Brain pericyte (primary cell): Measurements from ENCODE around the gene PKIG.

Experiments used
- DNase-seq: peaks from one replicate; pipeline ENCODE4 v3.0.0-alpha.2; 2012; ENCODE audit warnings: low read depth, low spot score

The PKIG gene

DNA sequence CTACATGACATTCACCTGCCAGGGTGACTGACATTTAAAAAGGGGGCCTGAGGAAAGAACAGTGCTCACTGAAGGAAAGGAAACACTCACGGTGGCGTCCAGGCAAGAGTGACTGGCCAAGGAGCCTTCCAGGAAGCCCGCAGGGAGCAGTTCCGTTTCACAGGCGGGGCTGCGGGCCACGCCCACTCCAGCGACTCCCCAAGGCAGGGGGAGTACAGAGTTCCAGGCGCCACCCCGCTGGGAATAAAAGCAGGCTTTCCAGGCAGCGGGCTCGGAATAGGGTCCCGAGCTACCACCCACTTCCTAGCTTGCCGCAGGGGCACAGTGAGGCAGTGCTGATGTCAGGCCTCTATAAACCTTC lies 34.2 kb downstream of the PKIG start:
- DNase-seq = no peak

DNA sequence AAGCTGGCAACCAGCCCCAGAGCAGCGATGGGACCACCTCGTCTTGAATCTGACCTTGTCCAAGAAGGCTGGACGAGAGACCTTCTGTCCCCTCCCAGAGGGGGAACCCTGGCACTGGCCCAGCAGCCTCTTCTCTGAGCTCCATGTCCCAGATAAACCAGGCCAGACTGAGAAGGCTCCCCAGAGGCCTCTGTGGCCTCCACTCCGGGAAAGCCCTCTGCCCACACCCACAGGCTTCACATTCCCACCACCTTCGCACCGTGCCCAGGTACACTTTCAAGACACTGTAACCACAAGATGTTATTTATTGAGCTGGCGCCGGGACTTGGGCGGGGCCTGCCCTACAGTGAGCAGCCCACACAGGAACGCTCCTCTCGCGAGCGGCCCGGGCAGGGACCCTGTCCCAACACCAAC lies 35.9 kb downstream of the PKIG start:
- no peak for DNase-seq

DNA sequence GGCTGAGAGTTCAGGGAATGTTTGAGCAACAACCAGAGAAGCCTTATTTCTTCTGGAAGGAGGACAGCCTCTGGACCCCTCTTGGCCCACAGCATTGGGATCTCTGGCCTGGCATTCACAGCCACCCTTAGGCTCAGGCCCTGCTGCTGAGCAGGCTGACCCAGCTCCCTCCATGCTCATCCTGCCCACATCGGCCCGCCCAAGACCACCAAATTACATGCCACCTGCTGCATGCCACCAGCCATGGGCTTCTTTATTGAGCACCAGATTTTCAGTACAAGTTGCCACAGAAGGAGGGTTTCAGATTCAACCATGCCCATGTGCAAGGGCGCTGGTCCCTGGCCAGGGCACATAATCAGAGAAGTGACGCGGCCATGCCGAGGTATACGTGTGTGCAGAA lies 36.9 kb downstream of the PKIG start:
- DNase-seq = no peak

DNA sequence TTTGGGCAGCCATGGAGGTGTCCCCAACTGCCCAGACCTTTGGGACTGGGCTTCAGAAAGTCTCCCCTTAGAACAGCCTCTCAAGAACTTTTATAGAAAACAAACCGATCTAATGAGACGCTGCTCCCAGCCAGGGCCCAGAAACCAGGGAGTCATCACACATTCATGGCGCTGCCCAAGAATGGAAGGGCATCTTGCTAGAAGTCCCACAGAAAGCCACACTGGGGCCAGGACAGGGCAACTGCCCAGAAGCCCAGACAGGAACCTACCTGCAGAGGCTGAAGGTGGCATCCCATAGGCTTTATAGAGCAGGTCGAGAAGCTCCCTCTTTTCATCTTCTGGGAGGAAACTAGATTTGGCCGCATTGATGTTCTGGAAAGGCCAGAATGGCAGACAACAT lies 37.7 kb downstream of the PKIG start:
- no peak for DNase-seq

DNA sequence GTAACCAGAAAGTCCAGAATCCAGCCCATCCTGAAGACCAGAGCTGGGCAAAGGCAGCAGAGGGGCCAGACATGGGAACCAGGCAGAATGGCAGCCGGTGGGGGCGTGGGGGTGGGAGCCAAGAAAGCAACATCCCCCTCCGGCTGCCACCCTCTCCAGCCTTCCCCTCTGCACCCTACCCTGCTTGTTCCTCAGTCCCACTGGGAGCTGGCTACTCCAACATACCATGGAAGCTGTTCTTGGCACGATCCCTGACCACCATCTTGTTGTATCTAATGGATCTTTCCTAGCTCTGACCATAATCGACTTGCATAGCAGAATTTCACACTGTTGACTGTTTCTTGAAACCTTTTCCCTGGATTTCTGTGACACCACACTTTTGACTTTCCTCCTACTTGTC lies 38.9 kb downstream of the PKIG start:
- DNase-seq = no peak

DNA sequence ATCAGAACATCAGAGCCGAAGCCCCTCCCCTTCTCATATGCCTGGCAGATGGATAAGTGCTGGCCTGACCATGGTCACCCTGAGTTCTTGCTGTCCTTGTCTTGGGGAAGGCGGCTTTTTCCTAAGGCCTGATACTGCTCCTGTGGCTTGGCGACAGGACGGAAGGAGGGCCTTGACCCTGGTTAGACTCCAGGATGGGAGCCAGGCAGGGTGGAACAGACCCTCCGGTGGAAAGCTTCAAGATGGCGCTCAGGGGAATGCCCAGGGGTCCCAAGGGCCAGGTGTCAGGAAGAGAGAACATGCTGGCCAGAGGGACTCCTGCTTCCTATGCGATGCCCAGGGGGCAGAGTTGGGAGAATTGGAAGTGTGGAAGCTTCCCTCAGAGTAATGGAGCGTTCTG lies 39.6 kb downstream of the PKIG start:
- DNase-seq = no peak

DNA sequence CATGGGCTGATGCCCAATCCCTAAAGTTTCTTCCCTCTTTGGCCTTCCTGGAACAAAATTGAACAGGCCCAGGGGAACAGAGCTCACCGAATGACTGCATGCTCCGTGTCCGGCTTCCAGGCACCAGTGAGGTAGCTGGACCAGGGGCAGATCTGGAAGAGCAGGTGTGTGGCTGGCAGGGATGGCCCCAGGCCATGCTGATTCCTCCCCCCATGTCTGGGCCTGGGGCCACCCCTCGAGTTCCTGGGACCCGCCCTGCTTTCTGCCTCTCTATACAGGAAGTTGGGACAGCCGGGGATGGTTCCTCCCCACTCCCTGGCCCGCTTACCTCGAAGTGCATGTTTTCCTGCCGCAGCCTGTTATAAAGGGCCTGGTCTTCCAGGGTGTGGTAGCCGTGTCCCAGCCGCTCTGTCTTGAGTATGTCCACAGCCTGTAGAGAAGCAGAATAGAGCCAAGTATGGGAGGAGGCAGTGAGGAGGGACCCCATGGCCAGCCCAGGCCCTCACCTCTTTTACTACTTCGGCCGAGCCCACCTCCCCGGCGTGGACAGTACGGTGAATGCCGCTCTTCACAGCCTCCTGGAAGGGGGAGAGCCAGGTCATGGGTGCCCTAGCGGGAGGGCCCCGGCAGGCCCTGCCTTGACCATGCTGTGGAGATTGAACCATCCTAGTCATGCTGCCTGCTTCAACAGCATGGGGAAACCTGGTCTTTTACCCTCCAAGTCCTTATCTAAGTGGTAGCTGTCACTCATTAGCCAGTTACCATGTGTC lies 40.3 kb downstream of the PKIG start:
- DNase-seq = no peak

DNA sequence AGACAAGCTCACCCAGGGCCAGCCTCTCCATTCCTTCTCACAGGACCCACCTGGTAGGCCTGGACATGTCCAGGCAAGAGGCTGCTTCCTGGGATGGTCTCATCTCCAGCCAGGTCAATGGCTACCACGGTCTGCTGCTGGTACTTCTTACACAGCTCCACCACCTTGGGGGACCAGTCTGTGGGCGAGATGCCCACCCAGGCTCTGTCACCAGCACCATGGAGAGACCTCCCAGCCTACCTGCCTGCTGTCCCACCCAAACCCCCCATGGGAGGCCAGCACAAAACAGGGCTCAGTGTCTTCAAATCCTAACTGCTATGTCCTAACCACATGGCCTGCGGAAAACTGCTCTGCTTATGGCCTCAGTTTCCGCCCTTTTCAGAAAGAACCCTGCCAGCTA lies 41.8 kb downstream of the PKIG start:
- no peak for DNase-seq

DNA sequence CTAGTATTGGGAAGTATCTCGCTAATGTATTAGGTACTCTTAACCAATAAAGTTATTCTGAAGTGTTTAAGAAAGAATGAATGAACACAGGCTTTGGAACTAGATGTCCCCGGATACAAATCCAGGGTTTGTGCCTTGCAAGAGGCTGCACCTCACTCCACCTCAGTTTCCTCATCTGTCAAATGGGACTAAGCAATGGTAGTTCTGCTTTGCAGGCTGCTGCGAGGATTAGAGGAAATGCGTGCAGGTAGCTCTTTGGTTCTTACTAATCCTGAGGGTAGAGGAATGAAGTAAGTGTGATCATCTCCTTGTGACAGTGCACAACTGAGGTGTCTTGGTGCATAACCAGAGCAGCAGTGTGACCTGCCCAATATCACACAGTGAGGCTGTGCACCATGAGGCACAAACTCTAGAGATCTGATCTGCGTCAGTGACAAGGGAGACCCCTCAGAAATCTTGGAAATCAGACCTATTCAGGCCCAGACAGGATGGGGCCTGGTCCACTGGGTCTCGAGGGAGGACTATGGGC lies 42.4 kb downstream of the PKIG start:
- DNase-seq = no peak

DNA sequence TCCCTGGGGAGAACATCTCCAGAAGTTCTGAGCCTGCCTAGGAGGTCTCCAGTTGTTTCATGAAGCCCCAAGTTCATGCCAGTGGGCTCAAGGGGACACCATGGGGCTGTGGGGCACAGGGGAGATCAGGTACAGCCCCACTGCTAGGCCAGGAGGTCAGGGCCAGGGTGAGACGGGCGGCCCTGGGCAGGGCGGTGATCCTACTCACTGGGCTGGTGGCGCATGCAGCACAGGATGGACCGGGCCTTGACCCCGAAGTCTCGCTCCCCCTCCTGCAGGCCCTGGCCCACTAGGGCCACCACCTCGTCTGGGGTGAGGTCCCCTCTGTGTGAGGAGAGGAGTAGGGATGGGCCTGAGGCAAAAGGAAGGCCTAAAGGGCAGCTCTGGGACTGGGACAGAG lies 43.0 kb downstream of the PKIG start:
- no peak for DNase-seq

DNA sequence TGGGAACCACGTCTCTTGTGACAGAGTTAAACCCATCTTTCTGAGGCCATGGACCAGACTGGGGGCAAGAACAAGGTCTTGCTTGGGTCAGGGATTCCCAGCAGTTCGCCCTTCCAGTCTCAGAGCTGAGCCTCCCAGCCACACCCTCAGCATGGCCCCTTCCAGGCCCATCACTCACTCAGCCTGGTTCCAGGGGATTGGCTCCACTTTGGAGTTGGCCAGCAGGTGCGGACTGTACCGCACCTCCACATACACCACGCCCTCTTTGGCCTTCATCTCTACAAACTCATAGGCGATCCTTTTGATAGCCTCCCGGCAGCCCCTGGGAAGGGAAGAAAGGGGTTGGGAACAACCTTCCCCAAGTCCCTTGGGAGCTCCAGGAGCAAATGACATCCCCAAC lies 43.9 kb downstream of the PKIG start:
- no peak for DNase-seq

DNA sequence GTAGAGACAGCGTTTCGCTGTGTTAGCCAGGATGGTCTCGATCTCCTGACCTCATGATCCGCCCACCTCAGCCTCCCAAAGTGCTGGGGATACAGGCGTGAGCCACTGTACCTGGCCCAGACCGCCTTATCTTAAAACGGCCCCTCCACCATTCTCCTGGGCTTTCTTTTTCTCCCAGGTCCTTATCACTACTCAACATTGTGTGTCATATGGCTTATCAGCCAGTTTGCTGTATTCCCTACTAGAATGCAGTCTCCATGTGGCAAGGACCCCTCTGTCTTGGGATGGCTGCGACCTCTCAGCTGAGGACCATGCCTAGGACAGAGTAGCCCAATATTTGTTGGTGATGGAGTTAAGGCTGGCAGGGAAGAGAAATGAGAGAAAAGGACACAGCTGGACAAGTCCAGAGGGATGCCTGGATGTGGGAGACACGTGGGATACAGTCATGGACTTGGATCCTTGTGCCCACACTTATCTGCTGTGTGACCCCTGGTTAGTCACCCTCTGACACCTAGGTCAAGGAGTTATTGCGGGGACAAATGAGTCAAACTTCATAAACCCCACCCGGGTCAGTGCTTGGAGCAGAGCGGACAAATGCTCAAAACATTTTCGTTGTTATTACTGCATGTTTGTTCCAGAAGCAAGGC lies 45.1 kb downstream of the PKIG start:
- no peak for DNase-seq

DNA sequence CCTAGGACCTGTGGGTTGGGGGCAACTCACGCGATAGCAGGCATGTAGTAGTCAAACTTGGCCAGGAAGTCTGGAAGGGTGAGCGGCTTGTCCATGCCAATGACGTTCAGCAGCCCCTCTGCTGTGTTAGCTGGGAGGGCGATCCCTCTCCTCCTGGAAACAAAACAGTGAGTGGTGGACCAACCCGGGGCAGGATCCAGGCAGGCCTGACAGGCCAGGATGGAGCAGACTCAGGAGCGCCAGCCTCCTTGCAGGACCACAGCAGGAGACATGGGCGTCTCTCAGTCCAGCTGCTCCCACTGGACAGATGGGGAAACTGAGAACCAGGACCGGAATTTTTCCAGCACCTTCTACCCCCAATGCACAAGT lies 46.6 kb downstream of the PKIG start:
- no peak for DNase-seq

DNA sequence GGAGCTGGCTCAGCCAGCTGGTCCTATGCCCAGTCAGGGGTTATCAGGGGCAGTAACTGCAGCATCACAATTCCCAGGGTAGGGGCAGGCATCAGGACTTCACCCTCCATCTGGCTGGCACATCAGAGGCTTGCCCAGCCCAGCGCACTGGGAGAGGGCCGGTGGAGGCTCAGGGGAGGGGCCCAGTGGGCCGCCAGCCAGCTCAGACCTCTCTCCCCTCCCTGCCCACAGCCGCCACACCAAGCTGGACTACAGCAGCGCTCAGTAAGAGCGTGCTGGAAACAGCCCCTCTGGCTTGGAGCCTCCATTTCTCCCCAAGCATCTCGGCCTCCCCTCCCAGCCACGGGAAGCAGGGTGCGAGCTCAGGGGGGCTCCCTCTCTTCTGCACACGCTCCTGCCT lies 47.2 kb downstream of the PKIG start:
- no peak for DNase-seq

DNA sequence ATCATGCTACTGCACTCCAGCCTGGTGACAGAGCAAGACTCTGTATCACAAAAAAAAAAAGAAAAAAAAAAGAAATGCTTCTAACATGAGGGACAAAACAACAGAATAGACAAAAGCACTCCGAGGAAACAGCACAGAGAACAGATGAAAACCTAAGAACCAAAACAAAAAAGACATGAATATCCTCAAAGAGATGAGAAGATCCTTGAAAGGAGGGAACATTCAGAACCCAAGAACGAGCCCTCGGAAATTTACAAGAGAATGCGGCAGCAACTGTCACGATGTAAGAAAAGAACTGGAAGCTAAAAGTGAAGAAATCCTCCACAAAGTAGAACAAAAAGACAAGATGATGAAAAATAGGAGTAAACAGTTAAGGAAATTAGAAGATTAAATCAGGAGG lies 47.9 kb downstream of the PKIG start:
- no peak for DNase-seq

DNA sequence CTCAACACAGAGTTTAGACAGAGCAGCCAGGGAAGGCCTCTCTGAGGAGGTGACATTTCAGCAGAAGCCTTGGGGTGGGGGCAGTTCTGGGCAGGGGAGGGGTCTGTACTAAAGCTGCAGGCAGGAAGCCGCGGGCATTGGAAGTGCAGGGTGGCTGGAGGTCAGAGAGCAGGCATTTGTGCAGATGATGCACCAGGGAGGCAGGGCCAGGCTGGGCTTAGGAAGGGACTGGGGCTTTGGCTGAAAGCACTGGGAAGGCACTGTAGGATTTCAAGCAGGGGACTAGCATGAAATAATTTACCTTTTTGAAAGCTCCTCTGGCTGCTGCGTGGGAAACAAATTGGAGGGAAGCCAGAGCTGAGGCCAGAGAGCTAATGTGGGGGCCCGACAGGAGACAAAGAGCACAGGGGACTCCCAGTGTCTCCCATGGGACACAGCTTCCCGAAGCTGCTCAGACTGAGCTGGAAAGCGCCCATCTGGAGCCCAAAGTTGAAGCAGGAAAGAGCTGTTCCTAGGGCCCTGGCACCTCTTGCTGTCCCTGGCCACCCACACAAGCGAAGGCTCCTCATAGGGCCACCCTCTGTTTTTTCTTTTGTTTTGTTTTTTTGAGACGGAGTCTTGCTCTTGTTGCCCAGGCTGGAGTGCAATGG lies 49.8 kb downstream of the PKIG start:
- no peak for DNase-seq

DNA sequence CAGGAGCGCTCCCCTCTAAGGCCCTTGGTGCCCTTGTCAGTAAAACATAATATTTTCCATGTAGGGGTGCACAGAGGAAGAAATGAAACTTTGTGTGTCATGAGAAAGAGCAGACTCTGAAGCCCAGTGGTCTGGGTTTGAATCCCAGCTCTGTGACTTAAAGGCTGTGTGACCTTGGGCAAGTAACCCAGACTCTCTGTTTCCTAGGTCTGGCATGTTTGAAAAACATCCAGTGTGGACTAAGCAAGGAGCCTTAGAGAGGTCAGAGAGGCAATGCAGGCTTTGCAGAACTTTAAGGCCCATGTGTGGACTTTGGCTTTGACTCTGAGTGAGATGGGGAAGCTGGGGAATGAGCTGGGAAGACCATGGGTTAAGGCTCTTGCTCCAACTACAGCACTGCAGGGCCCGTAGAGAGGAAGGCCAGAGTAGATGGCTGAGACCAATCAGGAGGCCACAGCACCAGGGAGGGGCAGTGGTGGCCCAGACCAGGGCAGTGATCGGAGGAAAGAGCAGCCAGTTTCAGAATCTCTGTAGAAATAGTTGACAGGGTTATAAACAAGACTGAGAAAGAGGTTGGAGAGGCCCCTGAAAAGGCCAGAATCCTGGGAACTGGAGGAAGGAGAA lies 50.9 kb downstream of the PKIG start:
- DNase-seq = no peak

DNA sequence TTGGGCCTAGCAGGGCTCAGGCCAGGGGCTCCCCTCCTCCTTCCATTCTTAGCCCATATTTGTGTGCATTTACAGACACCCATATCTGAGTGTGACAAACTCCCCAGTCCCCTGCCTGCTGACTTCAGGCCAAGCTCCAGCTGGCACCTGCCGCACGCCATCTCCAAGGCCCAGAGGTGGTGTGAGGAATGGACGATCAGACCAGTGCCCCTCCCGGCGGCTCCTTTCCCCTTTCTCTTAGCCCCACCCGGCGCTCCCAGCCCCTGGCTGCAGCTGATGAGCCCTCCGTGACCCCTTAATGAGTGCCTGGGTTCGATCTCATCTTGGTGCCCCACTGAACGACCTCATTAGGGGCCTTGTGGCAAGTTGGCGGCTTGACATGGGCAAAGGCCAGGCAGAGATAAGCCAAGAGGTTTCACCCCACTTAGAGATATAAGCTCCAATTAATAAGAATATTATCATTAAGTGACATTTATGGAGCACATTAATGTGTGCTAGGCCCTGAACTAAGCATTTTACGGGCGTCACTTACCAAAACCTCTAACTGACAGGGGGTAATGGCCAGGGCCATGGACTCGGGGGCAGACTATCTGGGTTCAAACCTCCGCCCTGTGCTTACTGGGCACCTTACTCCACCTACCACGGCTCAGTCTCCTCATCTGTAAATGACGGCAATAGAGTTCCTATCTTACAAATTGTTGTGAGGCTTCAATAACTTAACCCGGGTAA lies 51.7 kb downstream of the PKIG start:
- no peak for DNase-seq

DNA sequence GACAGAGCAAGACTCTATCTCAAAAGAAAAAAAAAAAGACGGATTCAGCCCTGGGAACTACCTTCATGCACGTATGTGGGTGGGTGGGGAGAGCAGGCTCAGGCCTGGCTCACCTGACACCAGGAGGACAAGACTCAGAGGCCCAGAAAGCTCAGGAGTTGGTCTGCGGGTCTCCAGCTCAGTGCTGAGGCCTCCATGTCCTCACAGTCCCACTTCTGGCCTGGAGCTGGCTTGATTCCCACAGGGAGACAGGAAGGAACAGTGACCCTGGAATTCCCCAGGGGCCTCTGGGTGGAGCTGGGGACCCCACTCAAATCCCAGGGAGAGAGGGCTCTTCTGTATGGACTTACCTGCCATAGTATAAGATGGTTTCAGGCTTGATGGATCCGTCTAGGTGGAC lies 53.5 kb downstream of the PKIG start:
- DNase-seq = no peak

DNA sequence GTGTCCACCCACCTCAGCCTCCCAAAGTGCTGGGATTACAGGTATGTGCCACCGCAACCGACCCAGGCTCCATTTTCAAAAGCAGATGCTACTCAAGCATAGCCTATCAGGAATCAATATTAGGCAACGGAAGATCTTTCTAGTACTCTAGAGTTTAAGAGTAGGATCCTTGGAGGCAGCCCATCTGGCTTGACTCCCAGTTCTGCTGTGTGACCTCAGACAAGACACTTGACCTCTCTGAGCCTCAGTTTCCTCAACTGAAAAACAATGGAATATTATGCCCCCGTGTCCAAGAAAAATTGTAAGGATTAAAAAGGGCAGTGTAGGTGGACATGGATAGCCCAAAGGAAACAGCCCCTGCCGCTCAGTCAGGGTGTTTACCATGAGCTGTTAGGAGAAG lies 54.7 kb downstream of the PKIG start:
- DNase-seq = no peak

DNA sequence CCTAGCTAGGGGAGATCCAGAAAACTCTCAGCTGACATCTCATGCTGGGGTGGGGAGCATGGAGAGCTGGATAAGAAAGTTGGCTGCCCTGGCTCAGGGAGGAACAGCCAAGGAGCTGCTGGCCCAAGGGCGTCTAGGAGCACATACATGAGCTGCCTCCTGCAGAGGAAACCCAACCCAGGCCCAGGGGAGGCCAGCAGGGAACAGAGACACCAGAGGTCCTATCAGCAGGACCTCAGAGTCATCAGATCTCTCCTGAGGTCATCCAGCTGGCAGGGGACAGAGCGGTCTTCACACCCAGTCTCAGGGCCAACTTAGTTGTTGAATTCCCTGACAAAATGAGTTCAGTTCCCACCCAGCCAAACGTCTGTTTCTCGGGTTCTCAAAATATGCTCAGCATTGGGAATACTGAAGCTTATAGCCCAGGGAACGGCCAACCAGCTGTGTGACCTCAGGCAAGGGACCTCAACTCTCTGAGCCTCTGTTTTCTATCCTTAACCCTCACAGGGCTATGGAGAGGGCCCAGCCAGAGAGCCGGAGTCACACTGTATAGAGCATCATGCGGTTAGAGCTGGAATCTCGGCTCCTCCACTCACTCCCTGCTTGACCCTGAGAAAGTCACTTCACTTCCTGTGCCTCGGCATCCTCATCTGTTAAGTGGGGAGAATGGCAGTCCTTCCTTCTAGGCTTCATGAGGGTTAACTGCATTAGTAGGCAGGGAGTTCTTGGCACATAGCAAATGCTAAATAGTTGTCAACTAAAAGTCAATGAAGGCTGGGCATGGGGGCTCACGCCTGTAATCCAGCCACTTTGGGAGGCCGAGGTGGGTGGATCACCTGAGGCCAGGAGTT lies 55.4 kb downstream of the PKIG start:
- DNase-seq = no peak
